Measurements from ENCODE around the gene LY9. TPM values are rescaled to one million over a fixed set of nuclear protein-coding genes. Genes with fewer than 3 reads are reported as not detected.
"Not testable (repeated sequence)": the region's sequence is repeated elsewhere in the genome, so short reads cannot be mapped to it uniquely, and the experiment has no call there.

The LY9 gene
- total and polyA plus RNA-seq, 4 donors, result 0.10 to 0.35 (median 0.15) TPM; not detected in 1

DNA sequence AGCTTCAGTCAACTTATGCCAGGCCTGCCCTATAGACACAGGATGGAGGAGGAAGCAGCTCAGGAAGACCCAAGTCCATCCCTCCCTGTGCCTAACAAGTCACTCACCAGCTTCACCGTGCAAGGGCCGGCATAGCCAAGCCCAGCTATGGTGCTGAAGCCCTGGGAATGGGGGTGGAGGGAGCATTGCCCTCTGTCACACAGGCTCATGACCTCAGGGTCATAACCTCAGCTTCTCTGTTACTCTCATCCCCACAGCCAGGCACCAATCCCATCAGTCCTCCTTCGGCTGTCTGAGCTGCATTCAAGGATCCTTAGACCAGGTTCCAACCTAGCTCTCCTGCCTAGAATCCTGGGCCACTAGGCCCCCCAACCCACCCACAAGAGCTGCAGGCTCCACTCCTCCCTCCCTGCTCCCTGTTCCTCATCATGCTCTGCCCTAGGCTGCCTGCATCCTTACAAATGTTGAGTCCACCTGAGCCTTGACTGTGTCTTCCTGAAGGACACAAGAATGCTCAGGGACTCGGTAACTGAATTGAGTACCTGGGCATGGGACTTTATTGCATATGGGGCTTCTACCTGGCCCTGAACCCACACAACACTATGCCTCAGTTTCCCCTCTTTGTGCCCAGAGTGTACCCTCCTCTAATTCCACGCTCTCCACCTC, 65.0 kb downstream of the LY9 start:
- DNase-seq (ENCODE audit: low read depth in 4 of 6, low spot score in 6 of 6), result no peak
- no peak overlapping the region for H3K4me3 ChIP-seq (ENCODE audit: low read depth, low read length)
- H3K27me3 ChIP-seq (ENCODE audit: control insufficient read depth, insufficient read depth, low read length), result no peaks in the 10 kb centered on the region
- H3K27ac ChIP-seq (ENCODE audit: low read depth, low read length), result no peak overlapping the region
- peaks cover 4% of the 10 kb centered on the region for H3K4me1 ChIP-seq (ENCODE audit: control insufficient read depth, insufficient read depth, low read length)
- no peaks in the 10 kb centered on the region for H3K9me3 ChIP-seq (ENCODE audit: control insufficient read depth, insufficient read depth, low read length)
- WGBS (ENCODE audit: insufficient coverage), result 61% methylated on average over 2 of the region's 5 CpGs
- H3K36me3 ChIP-seq (ENCODE audit: control insufficient read depth, insufficient read depth, low read length), result no peaks in the 10 kb centered on the region

DNA sequence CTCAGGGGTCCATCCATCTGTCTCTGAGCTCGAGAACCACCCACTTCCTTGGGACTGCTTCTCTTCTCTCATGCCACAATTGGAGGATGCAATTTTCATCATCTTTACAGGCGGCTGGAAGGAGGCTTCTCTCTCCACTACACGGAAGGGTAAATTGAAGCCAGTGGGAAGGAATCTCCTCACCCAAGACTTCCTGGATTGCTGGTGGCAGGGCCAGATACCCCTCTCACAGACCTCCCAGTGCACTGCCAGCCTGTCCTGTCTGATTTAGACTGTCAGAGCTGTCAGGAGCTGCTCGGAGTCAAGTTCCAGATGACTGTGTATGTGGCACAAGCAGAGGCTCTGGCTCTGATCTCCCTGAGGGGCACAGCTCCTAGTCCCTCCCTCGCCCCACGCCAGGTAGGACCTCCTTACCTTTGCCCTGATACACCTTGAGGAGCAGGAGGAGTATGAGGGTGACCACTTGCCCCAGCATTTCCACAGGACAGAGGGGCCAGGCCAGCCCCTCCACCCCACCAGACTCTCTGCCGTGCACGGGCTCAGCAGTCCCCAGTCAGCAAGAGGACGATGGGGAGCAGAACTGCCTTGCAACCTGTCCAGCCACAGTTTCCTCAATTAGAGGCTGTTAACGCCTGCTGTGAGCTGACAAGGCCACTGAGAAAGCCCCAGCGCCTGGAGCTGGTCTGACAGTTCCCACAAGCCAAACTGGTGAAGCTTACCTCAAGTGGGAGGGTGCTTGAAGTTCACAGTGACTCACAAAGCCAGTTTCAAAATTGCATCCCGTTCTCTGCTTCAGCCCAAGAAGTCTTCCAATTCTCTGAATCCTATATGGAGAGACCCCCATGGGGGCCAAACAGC, 66.5 kb downstream of the LY9 start, which contains the start of gene CD244:
TSS of gene CD244 (minus strand) at position 685 of the 858 bp plus-strand sequence. CDS start at position 475, 210 bp downstream.
- no peak for DNase-seq (ENCODE audit: low read depth in 4 of 6, low spot score in 6 of 6)
- Histone ChIP-seq H3K4me3 (ENCODE audit: low read depth, low read length) (no peak within 1 kb of the TSS), H3K9me3 (ENCODE audit: control insufficient read depth, insufficient read depth, low read length) (no peaks in the 10 kb centered on the region), H3K4me1 (ENCODE audit: control insufficient read depth, insufficient read depth, low read length) (peaks cover 4% of the 10 kb centered on the region), H3K36me3 (ENCODE audit: control insufficient read depth, insufficient read depth, low read length) (no peaks in the 10 kb centered on the region), H3K27me3 (ENCODE audit: control insufficient read depth, insufficient read depth, low read length) (no peaks in the 10 kb centered on the region), H3K27ac (ENCODE audit: low read depth, low read length) (no peak within 1 kb of the TSS)
- WGBS (ENCODE audit: insufficient coverage), result 73% methylated on average over 7 of the region's 12 CpGs

DNA sequence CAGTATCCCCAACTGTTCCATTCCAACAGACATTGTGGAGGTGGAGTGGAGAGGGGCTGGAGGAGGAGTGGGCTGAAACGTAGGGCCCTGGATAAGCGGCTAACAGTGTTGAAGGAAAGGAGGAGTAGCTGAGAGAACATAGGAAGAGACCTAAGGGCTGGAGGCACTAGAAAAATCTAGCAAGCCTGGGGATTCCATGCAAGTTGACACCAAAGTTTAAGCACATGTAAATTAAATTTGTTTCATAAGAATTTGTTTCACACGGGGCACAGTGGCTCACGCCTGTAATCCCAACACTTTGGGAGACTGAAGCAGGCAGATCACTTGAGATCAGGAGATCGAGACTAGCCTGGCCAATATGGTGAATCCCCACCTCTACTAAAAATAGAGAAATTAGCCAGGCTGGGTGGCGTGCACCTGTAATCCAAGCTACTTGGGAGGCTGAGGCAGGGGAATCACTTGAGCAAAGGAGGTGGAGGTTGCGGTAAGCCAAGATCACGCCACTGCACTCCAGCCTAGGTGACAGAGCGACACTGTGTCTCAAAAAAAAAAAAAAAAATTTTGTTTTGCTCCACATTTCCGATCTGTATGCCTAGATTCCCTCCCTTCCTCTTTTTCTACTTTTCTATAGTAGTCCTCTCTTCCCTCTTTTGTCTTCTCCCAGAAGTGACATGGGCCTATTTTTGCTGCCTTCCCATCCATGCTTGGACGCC, 67.2 kb downstream of the LY9 start:
- no peaks in the 10 kb centered on the region for H3K27me3 ChIP-seq (ENCODE audit: control insufficient read depth, insufficient read depth, low read length)
- H3K27ac ChIP-seq (ENCODE audit: low read depth, low read length), result no peak overlapping the region
- no peaks in the 10 kb centered on the region for H3K36me3 ChIP-seq (ENCODE audit: control insufficient read depth, insufficient read depth, low read length)

DNA sequence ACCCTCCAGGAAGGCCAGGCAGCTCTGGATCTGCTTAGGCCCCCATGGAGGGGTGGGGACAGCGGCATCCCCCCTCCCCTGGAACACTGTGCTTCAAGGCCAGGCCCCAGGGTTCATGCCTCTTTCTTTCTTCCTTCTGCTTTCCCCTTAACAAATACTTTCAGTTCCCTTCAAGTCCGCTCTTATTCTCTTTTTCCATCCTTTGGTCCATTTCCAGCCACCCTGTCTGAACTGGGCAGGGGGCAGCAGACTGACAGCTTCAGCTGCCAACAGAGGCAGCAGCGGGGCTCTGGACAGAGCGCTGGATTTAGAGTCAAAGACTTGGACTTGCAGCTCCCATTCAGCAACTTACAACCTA, 67.8 kb downstream of the LY9 start:
- Histone ChIP-seq H3K4me1 (ENCODE audit: control insufficient read depth, insufficient read depth, low read length) (peaks cover 4% of the 10 kb centered on the region), H3K27me3 (ENCODE audit: control insufficient read depth, insufficient read depth, low read length) (no peaks in the 10 kb centered on the region), H3K36me3 (ENCODE audit: control insufficient read depth, insufficient read depth, low read length) (no peaks in the 10 kb centered on the region), H3K27ac (ENCODE audit: low read depth, low read length) (no peak overlapping the region), H3K9me3 (ENCODE audit: control insufficient read depth, insufficient read depth, low read length) (no peaks in the 10 kb centered on the region), H3K4me3 (ENCODE audit: low read depth, low read length) (no peak overlapping the region)
- DNase-seq (ENCODE audit: low read depth in 4 of 6, low spot score in 6 of 6), result no peak
- WGBS (ENCODE audit: insufficient coverage), result 63% methylated on average over 4 of the region's 4 CpGs

More for the DNA sequence above, 67.2 kb downstream of the LY9 start:
- Histone ChIP-seq H3K4me3 (ENCODE audit: low read depth, low read length) (no peak overlapping the region), H3K4me1 (ENCODE audit: control insufficient read depth, insufficient read depth, low read length) (peaks cover 4% of the 10 kb centered on the region), H3K9me3 (ENCODE audit: control insufficient read depth, insufficient read depth, low read length) (no peaks in the 10 kb centered on the region)
- no peak for DNase-seq (ENCODE audit: low read depth in 4 of 6, low spot score in 6 of 6)
- 93% methylated on average over 8 of the region's 11 CpGs for WGBS (ENCODE audit: insufficient coverage)

DNA sequence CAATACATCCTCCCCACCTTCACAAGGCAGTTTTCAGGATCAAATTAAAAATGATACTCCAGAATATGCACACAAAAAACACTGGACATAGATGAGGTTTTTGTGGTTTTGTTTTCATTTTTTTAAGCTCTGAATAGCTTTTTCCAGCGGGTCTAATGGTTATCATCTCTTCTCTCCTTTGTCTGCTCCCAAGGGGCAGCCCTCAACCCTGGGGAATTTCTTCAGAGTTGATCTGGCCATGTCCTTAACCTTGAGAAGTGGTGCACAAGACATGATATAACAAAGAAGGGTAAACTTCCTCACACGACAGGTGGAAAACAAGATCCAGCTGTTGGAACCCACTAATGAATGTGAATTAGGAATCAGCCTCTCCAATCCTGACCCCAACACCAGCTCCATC, 68.2 kb downstream of the LY9 start:
- DNase-seq (ENCODE audit: low read depth in 4 of 6, low spot score in 6 of 6), result no peak
- Histone ChIP-seq H3K27me3 (ENCODE audit: control insufficient read depth, insufficient read depth, low read length) (no peaks in the 10 kb centered on the region), H3K36me3 (ENCODE audit: control insufficient read depth, insufficient read depth, low read length) (no peaks in the 10 kb centered on the region), H3K9me3 (ENCODE audit: control insufficient read depth, insufficient read depth, low read length) (no peaks in the 10 kb centered on the region), H3K27ac (ENCODE audit: low read depth, low read length) (no peak overlapping the region), H3K4me1 (ENCODE audit: control insufficient read depth, insufficient read depth, low read length) (peaks cover 4% of the 10 kb centered on the region), H3K4me3 (ENCODE audit: low read depth, low read length) (no peak overlapping the region)
- WGBS (ENCODE audit: insufficient coverage), result no CpG with 5 or more reads among the region's 2 CpGs

DNA sequence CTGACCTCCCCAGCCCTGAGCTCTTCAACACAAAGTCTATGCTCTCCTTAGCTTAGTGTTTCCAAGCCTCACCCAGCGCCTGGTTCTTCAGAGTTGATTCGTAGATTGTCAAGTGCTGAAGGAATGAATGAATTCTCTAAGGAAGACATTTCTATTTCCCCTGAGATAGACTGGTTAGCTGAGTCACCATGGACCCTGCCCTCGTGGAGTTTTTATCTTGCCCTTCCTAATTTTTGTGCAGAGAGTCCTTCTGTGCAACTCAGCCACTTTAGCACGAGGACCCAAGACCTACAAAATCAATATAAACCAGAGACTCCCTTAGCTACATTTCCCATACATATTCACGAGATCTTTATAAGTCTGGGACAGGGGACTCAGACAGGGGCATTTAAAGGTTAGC, 69.4 kb downstream of the LY9 start:
- H3K4me3 ChIP-seq (ENCODE audit: low read depth, low read length), result no peak overlapping the region
- H3K4me1 ChIP-seq (ENCODE audit: control insufficient read depth, insufficient read depth, low read length), result peaks cover 4% of the 10 kb centered on the region
- no peak for DNase-seq (ENCODE audit: low read depth in 4 of 6, low spot score in 6 of 6)
- H3K27ac ChIP-seq (ENCODE audit: low read depth, low read length), result no peak overlapping the region
- H3K9me3 ChIP-seq (ENCODE audit: control insufficient read depth, insufficient read depth, low read length), result no peaks in the 10 kb centered on the region
- no peaks in the 10 kb centered on the region for H3K27me3 ChIP-seq (ENCODE audit: control insufficient read depth, insufficient read depth, low read length)
- 74% methylated on average over 3 of the region's 5 CpGs for WGBS (ENCODE audit: insufficient coverage)
- no peaks in the 10 kb centered on the region for H3K36me3 ChIP-seq (ENCODE audit: control insufficient read depth, insufficient read depth, low read length)

DNA sequence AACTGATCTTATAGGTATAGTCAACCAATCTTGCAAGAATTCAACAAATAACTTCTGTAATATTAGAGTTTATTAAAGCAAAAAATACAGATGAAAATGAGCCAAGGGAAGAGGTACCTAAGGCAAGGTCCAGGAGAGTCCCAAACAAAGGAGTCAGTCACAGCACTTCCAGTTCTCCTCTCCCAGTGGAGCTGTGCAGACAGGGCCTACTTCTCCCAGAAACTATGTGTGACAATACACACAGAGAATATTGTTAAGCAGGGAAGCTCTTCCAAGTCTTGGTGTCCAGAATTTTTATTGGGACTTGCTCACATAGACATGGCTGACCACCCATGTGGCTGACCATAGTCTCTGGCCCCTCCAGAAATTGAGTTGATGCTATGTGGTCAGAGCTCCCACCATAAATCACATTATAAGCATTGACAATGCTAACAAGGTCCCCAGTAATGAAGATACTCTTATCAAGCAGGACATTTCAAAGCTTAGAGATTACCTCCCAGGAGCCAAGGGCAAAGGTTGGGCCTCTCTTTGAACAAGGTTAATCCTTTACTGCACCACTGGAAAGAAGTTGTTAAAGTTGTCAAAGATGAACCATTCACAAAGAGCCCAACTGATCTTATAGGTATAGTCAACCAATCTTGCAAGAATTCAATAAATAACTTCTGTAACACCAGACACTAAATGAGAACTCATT, 70.2 kb downstream of the LY9 start:
- DNase-seq (ENCODE audit: low read depth in 4 of 6, low spot score in 6 of 6), result no peak
- Histone ChIP-seq H3K36me3 (ENCODE audit: control insufficient read depth, insufficient read depth, low read length) (no peaks in the 10 kb centered on the region), H3K4me1 (ENCODE audit: control insufficient read depth, insufficient read depth, low read length) (peaks cover 4% of the 10 kb centered on the region), H3K27me3 (ENCODE audit: control insufficient read depth, insufficient read depth, low read length) (no peaks in the 10 kb centered on the region), H3K27ac (ENCODE audit: low read depth, low read length) (no peak overlapping the region), H3K9me3 (ENCODE audit: control insufficient read depth, insufficient read depth, low read length) (no peaks in the 10 kb centered on the region), H3K4me3 (ENCODE audit: low read depth, low read length) (no peak overlapping the region)

DNA sequence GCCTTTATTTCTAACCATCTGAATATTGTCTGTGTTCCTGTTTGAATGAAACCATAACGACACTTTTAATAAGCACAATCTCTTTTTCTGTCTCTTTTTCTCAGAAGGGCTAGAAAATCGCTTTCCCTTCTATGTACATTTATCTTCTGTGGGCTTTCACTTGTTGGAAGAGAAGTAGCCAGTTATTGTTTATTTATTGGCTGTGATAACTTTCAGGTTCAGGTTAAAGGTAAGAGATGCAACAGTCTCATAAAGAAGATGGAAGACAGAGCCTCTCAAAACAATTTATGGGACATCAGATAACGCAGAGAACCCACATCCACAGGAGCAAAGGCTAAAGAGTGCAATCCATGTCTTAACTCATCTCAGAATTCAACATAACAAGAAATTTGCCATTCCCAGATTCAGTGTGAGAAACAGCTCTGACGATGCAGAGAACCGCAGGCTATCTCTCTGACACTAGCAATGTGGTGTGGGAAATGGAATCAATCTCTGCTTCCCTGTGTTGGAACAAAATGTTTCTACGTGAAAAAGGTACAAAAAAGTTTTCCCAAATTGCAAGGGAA, 70.8 kb downstream of the LY9 start:
- no peak overlapping the region for H3K27ac ChIP-seq (ENCODE audit: low read depth, low read length)
- H3K36me3 ChIP-seq (ENCODE audit: control insufficient read depth, insufficient read depth, low read length), result no peaks in the 10 kb centered on the region
- DNase-seq (ENCODE audit: low read depth in 4 of 6, low spot score in 6 of 6), result peak in 1 of 6 donors; percentile 16
- peaks cover 4% of the 10 kb centered on the region for H3K4me1 ChIP-seq (ENCODE audit: control insufficient read depth, insufficient read depth, low read length)
- no peaks in the 10 kb centered on the region for H3K27me3 ChIP-seq (ENCODE audit: control insufficient read depth, insufficient read depth, low read length)
- H3K4me3 ChIP-seq (ENCODE audit: low read depth, low read length), result no peak overlapping the region
- no peaks in the 10 kb centered on the region for H3K9me3 ChIP-seq (ENCODE audit: control insufficient read depth, insufficient read depth, low read length)
- no CpG with 5 or more reads among the region's 6 CpGs for WGBS (ENCODE audit: insufficient coverage)

DNA sequence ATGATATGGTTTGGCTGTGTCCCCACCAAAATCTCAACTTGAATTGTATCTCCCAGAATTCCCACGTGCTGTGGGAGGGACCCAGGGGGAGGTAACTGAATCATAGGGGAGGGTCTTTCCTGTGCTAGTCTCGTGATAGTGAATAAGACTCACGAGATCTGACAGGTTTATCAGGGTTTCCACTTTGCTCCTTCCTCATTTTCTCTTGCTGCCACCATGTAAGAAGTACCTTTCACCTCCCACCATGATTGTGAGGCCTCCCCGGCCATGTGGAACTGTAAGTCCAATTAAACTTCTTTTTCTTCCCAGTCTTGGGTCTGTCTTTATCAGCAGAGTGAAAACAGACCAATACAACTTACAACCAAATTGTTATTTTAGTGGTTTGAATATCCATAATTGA, 71.7 kb downstream of the LY9 start:
- not testable (repeated sequence) for H3K4me1 ChIP-seq (ENCODE audit: control insufficient read depth, insufficient read depth, low read length); H3K36me3 ChIP-seq (ENCODE audit: control insufficient read depth, insufficient read depth, low read length); DNase-seq (ENCODE audit: low read depth in 4 of 6, low spot score in 6 of 6); H3K27me3 ChIP-seq (ENCODE audit: control insufficient read depth, insufficient read depth, low read length); H3K9me3 ChIP-seq (ENCODE audit: control insufficient read depth, insufficient read depth, low read length); H3K4me3 ChIP-seq (ENCODE audit: low read depth, low read length); H3K27ac ChIP-seq (ENCODE audit: low read depth, low read length)
- WGBS (ENCODE audit: insufficient coverage), result 83% methylated on average over 1 of the region's 4 CpGs

Data from spinal cord (tissue), 10 donors.